ENCODE measurements around the gene HES1.

The HES1 gene

GRCh38 chr3:194133661-194134230 is 2.2 kb upstream of the HES1 start:
- Histone ChIP-seq H3K4me1 (ENCODE audit: insufficient read depth, low read length, poor library complexity, severe bottlenecking) (peaks cover 76% of the 10 kb centered on the region), H3K36me3 (ENCODE audit: insufficient read depth, low read length) (no peaks in the 10 kb centered on the region), H3K9ac (ENCODE audit: low read depth, low read length, poor library complexity, severe bottlenecking) (peak overlapping the region; percentile 85), H2AFZ (ENCODE audit: low read length) (no peak overlapping the region), H3K9me3 (ENCODE audit: insufficient read depth, low read depth, low read length) (no peaks in the 10 kb centered on the region), H4K20me1 (ENCODE audit: insufficient read depth, low read length, poor library complexity, severe bottlenecking) (no peaks in the 10 kb centered on the region), H3K4me3 (ENCODE audit: low read length, poor library complexity, severe bottlenecking) (peak overlapping the region; percentile 70), H3F3A (ENCODE audit: low read depth) (peaks cover 17% of the 10 kb centered on the region), H3K4me2 (ENCODE audit: low read depth, low read length, poor library complexity, severe bottlenecking) (peak overlapping the region; percentile 84), H3K9me2 (replicated peaks; ENCODE audit: low read depth, low read length) (no peaks in the 10 kb centered on the region), H3K79me2 (ENCODE audit: insufficient read depth, low read length) (peaks cover 22% of the 10 kb centered on the region), H3K27me3 (ENCODE audit: insufficient read depth, low read length, poor library complexity, severe bottlenecking) (no peaks in the 10 kb centered on the region)
- TF ChIP-seq CTCF (conservative IDR thresholded peaks at IDR 0.05; ENCODE audit: low read length) (no peak), EZH2phosphoT487 (IDR thresholded peaks at IDR 0.05; ENCODE audit: borderline replicate concordance) (no peak)

GRCh38 chr3:194134231-194134756 is 1.7 kb upstream of the HES1 start:
- no peak for TF ChIP-seq CTCF (conservative IDR thresholded peaks at IDR 0.05; ENCODE audit: low read length)
- TF ChIP-seq EZH2phosphoT487 (IDR thresholded peaks at IDR 0.05; ENCODE audit: borderline replicate concordance) = no peak
- Histone ChIP-seq H3K36me3 (ENCODE audit: insufficient read depth, low read length) (no peaks in the 10 kb centered on the region), H3K4me1 (ENCODE audit: insufficient read depth, low read length, poor library complexity, severe bottlenecking) (peaks cover 78% of the 10 kb centered on the region), H3K9ac (ENCODE audit: low read depth, low read length, poor library complexity, severe bottlenecking) (peak overlapping the region; percentile 82), H3K4me2 (ENCODE audit: low read depth, low read length, poor library complexity, severe bottlenecking) (peak overlapping the region; percentile 97), H3F3A (ENCODE audit: low read depth) (peaks cover 23% of the 10 kb centered on the region), H3K4me3 (ENCODE audit: low read length, poor library complexity, severe bottlenecking) (peak overlapping the region; percentile 77), H3K79me2 (ENCODE audit: insufficient read depth, low read length) (peaks cover 22% of the 10 kb centered on the region), H2AFZ (ENCODE audit: low read length) (peak overlapping the region; percentile 54), H3K27me3 (ENCODE audit: insufficient read depth, low read length, poor library complexity, severe bottlenecking) (no peaks in the 10 kb centered on the region), H3K9me3 (ENCODE audit: insufficient read depth, low read depth, low read length) (no peaks in the 10 kb centered on the region), H3K9me2 (replicated peaks; ENCODE audit: low read depth, low read length) (no peaks in the 10 kb centered on the region), H4K20me1 (ENCODE audit: insufficient read depth, low read length, poor library complexity, severe bottlenecking) (no peaks in the 10 kb centered on the region)

GRCh38 chr3:194134757-194135515 is 1.0 kb upstream of the HES1 start:
- Histone ChIP-seq H4K20me1 (ENCODE audit: insufficient read depth, low read length, poor library complexity, severe bottlenecking) (no peaks in the 10 kb centered on the region), H3F3A (ENCODE audit: low read depth) (peaks cover 29% of the 10 kb centered on the region), H3K27me3 (ENCODE audit: insufficient read depth, low read length, poor library complexity, severe bottlenecking) (no peaks in the 10 kb centered on the region), H3K79me2 (ENCODE audit: insufficient read depth, low read length) (peaks cover 22% of the 10 kb centered on the region), H3K4me3 (ENCODE audit: low read length, poor library complexity, severe bottlenecking) (peak overlapping the region; percentile 77), H3K36me3 (ENCODE audit: insufficient read depth, low read length) (no peaks in the 10 kb centered on the region), H3K9me3 (ENCODE audit: insufficient read depth, low read depth, low read length) (no peaks in the 10 kb centered on the region), H3K9me2 (replicated peaks; ENCODE audit: low read depth, low read length) (no peaks in the 10 kb centered on the region), H2AFZ (ENCODE audit: low read length) (peak overlapping the region; percentile 54), H3K4me2 (ENCODE audit: low read depth, low read length, poor library complexity, severe bottlenecking) (peak overlapping the region; percentile 97), H3K9ac (ENCODE audit: low read depth, low read length, poor library complexity, severe bottlenecking) (peak overlapping the region; percentile 82), H3K4me1 (ENCODE audit: insufficient read depth, low read length, poor library complexity, severe bottlenecking) (peaks cover 78% of the 10 kb centered on the region)
- TF ChIP-seq CTCF (conservative IDR thresholded peaks at IDR 0.05; ENCODE audit: low read length) (no peak), EZH2phosphoT487 (IDR thresholded peaks at IDR 0.05; ENCODE audit: borderline replicate concordance) (no peak)
